SH-SY5Y (cell line): Measurements from ENCODE around the gene MARK1.

Experiments used
- GATA2 ChIP-seq: IDR thresholded peaks from 2 replicates; pipeline ENCODE4 v1.6.1; 2011; ENCODE audit warnings: mild to moderate bottlenecking, low read depth, low read length
- GATA3 ChIP-seq: IDR thresholded peaks from 2 replicates; pipeline ENCODE4 v1.6.1; 2011; ENCODE audit warnings: low read depth, mild to moderate bottlenecking, low read length, moderate library complexity

DNA sequence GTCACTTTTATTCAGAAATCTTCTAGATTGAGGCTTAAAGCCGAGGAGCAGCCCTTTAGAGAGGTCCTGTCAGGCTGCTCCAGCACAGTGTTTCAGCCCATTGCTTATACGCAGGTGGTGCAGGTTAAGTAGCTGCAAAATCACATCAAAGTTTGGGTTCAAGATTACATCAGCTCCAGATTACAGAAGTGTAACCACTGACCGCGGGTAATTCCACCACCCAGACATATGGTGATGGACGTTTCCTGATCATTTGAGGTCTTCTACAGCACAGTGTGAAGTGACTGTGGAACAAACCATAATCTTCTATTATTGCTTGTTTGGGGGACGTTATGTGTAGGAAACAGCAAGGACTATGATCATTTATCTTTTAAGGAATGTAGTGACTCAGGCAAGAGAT is 174.0 kb downstream of the MARK1 start:
- no peak for TF ChIP-seq GATA2
- no peak for TF ChIP-seq GATA3
